ENCODE data around the gene RIOX2.
"Not testable (repeated sequence)": the region's sequence is repeated elsewhere in the genome, so short reads cannot be mapped to it uniquely, and the experiment has no call there.

The RIOX2 gene

DNA sequence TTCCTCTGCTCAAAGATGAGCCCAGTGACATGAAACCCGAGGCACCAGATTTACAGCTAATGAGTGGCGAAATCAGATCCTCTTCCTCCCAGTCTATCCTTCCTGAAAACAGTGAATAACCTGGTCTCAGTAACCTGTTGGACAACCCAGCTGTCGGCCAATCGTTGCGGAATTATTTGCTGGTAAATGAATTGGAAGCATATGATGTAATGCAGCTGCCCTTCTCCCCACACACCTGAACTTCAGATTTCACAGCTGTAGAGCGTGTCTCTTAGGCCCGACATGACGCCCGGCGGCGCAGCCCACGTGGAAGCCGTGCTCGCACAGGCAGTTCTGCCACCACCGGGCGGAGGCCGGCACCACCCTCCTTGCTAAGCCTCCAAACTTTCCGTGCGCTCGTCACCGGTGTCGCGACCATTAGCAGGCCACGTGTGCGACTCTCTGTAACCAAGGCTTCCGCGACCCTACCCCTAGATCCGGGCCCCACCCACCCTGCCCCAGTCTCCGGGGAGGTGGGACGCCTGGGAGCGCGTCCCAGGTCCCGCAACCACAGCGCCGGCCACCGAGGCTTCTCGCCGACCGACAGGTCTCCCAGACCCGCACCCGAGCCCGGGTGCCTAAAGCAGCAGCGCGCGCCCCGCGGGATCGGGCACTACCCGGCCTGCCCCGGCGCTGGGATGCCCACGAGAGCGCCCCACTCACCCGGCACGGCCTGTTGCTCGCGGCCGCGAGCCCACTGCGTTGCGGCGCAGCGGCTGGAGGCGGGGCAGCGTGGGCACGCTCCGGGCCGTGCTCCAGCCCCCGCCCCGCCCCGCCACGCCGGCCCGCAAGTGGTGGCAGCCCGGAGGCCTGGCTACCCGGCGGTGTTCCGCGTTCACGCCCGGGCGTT, at the start of gene RIOX2:
TSS of gene RIOX2 (minus strand) at position 753 of the 889 bp plus-strand sequence. CDS start 4,838 bp downstream, outside the sequence.
- DNase-seq (ENCODE audit: low read depth, low spot score) = peak; percentile 70

DNA sequence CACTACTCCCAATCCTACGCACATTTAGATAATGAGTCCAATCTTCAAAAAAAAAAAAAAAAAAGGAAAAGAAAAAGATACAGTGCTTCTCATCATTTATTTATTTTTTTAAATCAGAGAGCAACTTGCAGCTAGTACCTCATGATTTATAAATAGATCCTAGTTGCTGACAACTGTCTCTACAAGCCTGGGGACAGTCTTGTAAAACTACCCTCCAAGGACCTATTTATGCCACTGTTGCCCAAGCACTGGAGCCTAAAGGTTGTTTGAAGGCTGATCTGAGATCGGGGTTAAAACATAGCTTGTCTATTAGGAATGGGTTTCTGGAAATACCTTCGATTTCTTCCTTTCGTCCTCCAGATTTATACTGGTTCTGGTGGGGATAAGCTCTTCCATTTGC, 48.2 kb upstream of the RIOX2 start:
- DNase-seq (ENCODE audit: low read depth, low spot score) = no peak

DNA sequence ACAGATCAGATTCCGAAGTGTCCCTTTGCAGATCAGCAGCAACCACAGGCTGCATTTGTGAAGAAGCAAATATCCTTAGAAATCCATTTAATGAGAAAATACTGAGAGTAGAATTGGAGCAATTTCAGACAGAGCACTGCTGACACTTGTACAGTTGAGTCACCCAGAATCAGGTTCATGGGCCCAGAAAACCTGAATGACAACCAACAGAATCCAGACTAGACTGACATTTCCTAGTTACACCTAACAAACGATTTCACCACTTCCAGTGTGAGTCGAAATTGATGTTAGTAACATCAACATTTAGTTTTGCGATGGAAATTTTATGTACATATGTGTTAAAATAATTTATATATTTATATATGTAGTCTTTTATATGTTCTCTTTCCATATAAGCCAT, 46.1 kb upstream of the RIOX2 start:
- no peak for DNase-seq (ENCODE audit: low read depth, low spot score)

DNA sequence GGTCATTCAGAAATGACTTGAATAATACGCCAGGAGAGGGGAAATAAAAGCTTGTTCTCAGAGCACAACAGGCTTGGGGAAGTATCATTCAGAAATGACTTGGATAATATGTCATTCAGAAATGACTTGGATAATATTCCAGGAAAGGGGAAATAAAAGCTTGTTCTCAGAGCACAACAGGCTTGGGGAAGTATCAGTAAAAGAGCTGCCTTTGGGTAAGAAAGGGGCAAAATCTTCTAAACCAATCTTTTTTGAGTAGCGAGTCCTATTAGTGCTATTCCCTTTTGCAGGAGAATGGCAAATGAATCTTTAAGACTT, 42.0 kb upstream of the RIOX2 start:
- DNase-seq (ENCODE audit: low read depth, low spot score) = no peak

DNA sequence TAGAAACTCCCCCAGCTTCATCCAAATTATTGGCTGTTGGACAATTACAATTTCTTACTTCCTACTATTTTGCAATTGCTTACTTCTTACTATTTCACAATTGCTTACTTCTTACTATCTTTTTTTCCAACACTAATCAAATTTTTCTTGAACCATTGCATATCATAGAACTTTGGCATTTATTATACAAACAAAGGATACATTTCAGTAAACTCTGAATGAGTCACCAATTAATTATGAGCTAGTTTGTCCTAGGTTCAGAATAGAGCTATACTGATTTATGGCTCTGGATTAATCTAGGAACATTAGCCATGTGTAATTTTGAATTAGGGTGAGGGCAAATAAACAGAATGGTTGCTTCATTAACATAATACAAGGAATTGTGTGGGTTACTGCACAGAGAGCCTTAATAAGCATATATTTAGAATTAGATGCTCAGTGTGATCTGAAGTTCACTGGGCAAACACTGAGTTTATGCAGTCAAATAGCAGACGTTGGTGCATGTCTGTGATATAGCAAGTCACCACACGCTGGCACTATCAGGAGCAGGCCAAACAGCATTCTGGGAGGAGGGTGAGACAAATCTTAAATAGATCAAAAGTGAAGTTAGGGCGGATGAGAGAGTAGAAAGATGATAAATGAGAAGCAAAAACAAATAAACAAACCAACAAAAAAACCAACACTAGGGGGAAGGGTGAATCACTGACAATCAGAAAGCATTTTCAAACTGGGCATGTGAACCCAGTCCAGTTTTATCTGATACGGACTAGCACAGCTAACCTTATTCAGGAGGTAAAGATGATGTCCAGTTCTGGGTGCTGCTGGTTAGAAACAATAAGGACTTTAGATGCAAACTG, 41.4 kb upstream of the RIOX2 start:
- DNase-seq (ENCODE audit: low read depth, low spot score) = no peak

DNA sequence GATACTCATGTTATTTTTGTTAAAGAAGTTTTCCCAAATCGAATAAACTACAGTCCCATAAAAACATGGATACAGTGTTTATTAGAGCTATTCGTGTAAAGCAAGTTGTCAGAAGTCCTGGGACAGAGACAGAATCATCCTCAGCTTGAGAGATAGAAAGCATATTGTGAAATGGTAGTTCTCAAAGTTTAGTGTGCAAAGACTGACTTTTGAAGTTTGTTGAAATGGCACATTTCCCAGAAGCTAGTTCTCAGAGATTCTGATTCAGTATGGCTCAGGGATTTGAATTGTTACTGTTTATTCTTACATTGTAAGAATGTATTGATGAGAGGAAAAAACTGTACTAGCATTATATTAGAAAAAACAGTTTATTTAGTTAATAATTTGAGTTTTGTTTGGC, 40.7 kb upstream of the RIOX2 start:
- no peak for DNase-seq (ENCODE audit: low read depth, low spot score)

DNA sequence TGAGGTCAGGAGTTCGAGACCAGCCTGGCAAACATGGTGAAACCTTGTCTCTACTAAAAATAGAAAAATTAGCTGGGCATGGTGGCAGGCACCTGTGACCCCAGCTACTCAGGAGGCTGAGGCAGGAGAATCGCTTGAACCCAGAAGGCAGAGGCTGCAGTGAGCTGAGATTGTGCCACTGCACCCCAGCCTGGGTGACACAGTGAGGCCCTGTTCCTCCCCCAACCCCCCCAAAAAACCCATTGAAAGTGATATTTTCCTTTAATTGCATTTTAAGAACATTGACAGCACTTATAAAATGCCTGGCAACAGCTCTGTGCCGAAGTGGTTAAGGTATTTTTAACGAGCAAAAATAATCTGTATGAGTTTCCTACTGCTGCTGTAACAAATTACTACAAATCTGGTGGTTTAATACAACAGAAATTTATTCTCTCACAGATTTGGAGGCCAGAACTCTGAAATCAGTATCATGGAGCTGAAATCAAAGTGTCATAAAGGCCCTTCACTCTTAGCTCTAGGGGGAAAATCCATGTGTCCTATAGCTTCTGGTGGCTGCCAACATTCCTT, 38.7 kb upstream of the RIOX2 start:
- DNase-seq (ENCODE audit: low read depth, low spot score) = not testable (repeated sequence)

DNA sequence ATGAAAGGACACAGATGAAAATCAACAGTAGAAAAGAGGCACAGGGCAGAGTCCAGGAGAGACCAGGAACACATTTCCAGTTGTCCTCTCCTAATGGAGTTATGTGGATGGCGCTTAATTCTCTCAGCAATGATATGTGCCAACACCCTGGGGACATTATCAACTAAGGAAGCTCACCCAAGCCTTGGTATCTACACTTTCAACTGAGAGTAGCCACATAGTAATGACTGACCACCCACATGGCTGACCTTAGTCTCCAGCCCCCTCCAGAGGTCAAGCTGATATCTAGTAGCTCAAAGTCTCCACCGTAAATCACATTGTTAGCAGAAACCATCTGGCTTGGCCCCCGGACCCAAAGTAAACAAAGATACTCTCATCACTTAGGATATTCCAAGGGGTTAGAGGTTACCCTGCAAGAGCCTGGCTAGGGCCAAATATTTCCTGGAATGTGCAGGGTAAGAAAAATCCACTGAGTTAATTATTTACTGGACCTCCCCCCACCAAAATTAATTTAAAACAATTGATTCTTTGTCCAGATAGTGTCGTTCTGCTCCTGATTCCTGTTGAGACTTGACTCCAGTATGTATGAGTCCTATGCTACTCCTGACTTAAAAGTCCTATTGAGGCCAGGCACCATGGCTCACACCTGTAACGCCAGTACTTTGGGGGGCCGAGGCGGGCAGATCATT, 38.1 kb upstream of the RIOX2 start:
- peak; percentile 39 for DNase-seq (ENCODE audit: low read depth, low spot score)

DNA sequence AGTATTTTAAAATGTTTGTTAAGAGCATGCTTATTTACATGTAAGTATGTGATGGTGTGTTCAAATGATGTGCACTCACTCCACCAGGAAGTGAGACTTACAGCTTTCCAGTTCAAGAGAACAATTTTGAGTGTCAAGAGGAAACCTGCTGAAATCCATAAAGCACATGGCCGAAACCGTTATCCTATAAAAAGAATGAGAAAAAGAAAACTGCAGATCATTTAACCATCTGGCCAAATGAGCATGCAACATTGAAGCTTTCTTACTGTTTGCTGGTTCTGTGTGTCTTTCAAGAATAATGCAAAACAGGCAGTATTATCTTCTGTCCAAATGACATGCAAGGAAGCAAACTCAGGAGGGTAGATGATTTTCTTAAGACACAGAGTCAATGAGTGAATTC, 36.6 kb upstream of the RIOX2 start:
- DNase-seq (ENCODE audit: low read depth, low spot score) = no peak

DNA sequence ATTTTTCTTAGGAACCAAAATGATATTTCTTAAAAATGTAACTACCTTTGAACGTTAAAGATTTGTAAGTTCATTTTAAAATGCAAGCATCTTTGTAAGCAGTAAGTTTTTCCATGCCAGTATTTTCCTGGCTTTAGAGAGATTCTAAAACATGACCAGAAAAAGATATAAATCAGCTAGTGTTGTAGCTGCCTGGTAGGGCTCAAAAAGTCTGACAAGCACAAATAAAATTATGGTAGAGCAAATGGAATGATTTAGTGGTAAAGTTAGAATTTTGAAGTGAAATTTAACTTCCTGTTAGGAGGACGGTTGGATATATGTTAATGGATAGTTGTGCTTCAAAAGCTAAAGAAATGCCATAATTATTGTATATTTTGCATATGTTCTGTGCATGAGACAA, 33.2 kb upstream of the RIOX2 start:
- no peak for DNase-seq (ENCODE audit: low read depth, low spot score)

DNA sequence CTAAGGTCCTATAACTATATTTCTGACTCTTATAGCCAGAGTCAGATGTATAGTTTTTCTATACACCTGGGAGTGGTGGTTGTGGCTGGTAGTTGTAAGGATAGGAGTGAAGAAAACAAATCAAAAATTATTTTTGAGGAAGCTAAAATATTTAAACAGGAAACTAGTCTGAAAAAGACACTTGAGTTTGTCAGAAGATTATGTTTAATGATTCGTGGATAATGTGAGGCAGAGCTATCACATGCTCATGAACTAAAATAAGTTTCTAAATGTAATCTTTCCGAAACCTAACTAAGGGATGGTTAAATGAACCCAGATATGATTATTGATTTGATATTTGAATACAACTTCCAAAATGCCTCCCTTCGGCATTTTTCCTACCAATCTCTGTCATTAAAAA, 32.5 kb upstream of the RIOX2 start:
- DNase-seq (ENCODE audit: low read depth, low spot score) = no peak

DNA sequence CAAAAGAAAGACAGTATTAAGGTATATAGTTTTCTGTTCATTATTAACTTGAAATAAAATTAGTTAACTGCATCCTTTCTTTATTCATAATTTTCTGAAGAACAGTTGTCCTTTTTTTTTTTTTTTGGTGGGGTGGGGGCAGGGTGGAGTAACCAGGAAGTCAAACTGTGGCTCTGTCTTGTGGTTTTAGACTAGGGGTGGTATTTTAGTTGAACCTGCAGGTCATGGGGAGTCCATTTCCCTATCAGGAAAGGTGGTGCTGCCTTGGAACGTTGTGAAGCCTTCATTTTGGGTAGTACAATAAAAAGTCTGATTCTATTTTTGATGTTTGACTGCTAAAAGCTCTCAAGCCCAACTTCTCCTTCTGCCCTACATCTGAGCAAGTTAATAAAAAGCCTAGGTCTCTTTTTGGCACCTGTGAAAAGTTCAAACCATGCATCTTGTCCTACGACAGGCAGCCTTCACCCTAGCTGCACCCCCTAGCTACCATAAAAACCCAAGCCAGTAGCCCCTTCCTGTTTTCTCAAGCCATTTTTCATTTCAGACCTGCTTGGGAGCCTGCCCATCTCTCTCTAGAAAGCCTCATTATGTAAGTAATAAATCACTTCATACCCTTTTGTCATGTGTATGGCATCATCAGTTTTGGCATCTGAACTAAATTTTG, 31.2 kb upstream of the RIOX2 start:
- no peak for DNase-seq (ENCODE audit: low read depth, low spot score)

DNA sequence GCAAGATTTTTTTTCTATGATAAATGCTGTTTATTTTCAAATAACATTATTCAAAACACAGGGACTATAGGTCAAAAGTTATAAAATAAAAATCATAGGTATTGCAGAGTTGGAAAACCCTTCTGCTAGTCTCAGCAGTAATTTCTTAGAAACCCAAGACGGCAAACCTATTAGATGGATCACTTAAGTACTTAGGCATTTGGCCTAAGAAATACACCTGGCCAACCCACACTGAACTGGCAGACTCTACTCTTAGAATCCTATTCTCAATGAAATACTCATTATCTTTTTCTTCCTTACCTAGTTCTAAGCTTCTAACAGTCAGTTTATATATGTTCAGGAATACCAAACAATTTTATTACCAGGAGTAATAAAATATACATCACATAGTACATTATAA, 30.5 kb upstream of the RIOX2 start:
- DNase-seq (ENCODE audit: low read depth, low spot score) = no peak

DNA sequence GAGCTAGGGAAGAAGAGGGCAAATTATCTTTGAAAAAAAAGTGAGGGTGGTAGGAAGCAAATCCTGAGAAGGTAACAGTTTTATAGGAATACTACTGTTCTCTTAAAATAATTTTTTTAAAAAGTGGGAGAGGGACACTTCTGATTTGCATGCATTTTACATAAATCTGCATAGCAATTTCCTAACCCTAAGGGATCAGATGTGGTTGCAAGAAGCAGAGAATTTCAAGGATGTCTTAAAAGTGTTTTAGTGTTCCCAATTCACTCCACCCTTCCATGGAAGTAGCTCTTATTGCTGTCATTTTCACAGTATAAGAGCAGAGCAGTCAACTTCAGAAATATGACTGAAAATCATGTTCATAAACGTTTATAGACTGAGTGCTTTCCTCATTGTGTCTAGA, 27.8 kb upstream of the RIOX2 start:
- no peak for DNase-seq (ENCODE audit: low read depth, low spot score)

DNA sequence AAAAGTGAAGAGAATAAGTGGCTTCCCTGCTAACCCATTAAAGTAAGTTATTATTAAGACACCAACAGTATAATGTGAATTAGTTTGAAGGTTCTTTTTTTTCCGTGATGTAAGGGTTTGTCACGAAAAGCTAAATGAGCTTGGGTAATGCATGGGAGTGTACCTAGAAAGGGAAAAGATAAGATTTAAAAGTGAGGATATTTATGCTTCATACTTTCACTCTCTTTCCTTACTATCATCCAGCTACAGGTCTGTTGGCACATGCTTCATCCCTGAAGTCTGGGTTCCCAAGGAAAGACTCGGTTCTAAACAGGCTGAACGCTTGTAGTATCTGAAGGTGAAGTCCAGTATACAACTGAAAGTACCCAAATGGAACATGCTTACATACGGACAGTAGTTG, 26.9 kb upstream of the RIOX2 start:
- DNase-seq (ENCODE audit: low read depth, low spot score) = no peak

DNA sequence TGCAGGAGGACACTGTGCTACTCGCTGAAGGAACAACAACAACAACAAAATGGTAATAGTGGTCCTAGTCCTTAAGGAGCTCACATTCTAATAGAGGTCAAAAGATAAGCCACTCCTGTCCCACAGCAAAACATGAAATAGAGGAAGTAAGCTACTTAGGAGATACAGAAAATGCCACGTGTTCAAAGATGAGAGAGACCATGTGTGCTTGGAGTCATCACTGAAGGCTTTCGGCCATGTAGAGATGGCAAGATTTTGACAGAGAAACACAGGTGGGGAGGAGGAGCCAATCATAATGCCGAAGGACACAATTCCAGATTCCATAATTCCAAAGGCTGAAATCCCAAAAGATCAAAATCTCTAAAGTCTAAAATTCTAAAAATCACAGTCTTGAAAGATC, 24.8 kb upstream of the RIOX2 start:
- DNase-seq (ENCODE audit: low read depth, low spot score) = no peak

DNA sequence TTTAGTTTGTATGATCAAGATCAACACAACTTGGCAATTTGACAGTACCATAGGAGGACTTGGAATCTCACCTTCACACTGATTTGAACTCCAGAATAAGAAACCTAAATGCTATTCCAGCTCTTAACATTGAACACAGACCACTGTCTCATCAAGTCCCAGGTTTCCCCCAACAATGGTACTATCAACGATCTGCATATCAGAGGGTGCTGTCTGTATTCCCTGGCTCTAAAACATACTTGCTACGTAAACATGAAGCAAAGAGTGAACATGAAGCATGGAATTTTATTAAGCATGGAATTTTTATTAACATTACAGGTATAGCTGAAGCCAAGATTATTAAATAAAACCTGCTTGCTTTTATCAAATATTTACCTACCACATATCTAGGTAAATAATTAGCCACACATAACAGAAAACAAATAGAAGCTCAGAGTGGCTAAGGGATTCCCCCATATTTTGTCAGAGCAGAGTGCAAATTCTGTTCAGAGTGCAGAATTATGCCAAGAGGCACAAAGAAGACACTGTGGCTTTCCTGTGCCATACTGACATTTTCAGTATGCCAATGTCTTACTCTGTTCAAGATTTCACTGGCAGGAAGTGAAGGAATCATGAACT, 22.2 kb upstream of the RIOX2 start:
- DNase-seq (ENCODE audit: low read depth, low spot score) = no peak

DNA sequence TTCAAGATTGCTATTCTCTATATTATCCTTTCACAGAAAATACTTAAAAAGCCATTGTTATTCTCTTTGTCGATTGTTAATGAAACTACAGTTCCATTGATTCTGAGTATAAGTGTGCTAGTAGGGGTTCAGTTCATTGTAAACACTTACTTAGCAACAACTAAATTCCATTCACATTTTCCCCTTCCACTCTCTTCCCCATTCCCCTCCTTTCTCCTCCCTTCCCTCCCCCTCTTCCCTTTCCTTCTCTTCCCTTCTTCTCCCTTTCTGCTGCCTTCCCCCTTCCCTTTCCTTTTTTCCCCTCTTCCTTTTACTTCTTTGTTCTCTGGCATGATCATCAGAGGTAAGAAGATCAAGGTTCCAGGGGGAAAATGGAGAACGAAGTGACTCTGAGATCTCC, 21.3 kb upstream of the RIOX2 start:
- no peak for DNase-seq (ENCODE audit: low read depth, low spot score)

DNA sequence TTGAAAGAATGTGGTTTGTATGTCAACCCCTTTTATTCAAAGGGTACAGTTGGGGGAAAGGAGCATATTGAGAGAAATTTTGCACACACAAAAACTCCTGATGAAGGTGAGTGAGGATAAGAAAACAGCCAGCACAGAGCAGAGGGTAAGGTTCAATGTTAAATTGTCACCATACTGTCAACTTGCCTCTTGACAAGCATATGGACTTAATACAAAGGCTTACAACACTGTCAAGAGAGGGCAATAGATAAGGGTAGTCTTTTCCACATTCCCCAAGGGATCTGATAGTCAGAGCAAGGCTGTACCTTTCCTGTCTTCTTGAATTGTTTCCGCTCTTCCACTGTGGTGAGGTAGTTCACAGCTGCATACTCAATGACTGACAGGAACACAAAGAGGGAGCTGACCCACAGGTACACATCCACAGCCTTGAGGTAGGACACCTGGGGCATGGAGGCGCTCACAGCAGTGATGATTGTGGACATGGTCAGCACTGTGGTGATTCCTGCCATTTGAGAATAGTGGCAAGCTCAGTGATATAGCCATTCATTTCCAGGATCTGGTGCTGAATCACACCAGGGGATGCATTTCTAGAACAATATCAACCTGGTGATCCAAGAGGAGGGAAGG, 20.4 kb upstream of the RIOX2 start:
- no peak for DNase-seq (ENCODE audit: low read depth, low spot score)

DNA sequence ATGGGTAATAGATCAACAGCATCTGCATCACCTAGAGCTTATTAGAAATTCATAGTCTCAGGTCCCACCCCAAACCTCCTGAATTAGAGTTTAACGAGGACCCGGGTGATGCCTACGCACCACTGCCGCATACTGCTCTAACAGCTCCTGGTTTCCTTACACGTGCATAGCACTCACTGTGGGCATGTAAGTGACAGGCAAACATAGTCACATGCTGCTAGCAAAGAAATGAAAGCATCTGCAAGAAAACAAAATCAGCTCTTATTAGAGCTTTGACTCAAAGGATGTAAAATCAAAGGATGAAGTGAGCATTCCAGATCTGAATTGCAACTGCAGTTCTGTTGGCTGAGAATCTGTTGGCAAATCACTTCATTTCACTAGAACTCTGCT, 19.1 kb upstream of the RIOX2 start:
- DNase-seq (ENCODE audit: low read depth, low spot score) = no peak
